Adipose tissue (tissue), 3 donors: ENCODE measurements around the gene OLIG2. TPM values are rescaled to one million over a fixed set of nuclear protein-coding genes. Genes with fewer than 3 reads are reported as not detected.

Source experiments
- H3K27ac ChIP-seq: one replicate; pipeline ENCODE4 v1.5.1; 2013; ENCODE audit warnings: low read depth, low read length
- WGBS, 3 donors: extraction: QIAGEN DNeasy Blood & Tissue Kit; methylation state at CpG; one replicate each; pipeline ENCODE4 v1.1.7; 2013; 5-methylcytosine and 5-hydroxymethylcytosine counted together
- polyA plus RNA-seq, 3 donors: library from polyadenylated mRNA; stranded (reverse); fragments of 200-250 nt; gene quantifications; one replicate each; pipeline ENCODE4 v1.2.3, GENCODE V29; 2013
- donor health status: healthy with polysubstance abuse.
- donor health status: Bipolar disorder and iron deficiency.
- donor health status: healthy.

OLIG2 gene
- polyA plus RNA-seq, 3 donors = not detected

DNA sequence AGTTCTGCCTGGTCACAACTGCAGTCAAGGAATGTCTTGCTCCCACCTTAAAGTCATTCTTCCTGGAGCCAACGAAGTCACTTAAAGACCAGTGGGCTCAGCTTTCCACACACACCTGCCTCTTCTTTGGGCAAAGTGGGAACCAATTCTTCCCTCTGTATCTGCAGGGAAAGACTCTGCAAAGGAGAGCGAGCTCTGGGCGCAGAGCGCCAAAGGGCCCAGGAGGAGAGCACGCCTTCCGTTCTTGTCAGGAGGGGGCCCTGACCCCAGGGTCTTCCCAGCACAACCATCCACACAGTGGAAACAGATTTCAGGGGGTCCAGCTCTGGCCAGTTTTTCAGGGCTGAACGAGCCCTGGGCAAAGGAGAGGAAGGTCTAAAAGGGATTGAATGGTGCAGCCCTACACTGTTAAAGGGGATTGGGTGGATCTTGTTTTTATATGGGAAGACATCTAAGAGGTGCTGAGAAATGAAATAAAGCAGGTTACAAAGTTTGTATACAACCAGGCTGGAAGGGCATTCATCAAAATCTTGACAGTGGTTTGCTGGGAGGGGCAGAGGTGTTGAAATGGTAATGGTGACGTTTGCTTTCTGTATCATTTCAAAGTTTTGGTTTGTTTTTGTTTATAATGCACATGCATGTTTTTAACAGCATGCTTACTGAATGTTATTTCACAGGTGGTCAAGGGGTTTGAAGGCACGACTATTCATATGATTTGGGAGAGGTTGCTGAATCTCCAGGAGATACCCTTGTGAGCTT, 6.8 kb upstream of the OLIG2 start:
- no peak overlapping the region for H3K27ac ChIP-seq
- 13 to 25% (median 21%) methylated on average over 9 of the region's 9 CpGs for WGBS, 3 donors

DNA sequence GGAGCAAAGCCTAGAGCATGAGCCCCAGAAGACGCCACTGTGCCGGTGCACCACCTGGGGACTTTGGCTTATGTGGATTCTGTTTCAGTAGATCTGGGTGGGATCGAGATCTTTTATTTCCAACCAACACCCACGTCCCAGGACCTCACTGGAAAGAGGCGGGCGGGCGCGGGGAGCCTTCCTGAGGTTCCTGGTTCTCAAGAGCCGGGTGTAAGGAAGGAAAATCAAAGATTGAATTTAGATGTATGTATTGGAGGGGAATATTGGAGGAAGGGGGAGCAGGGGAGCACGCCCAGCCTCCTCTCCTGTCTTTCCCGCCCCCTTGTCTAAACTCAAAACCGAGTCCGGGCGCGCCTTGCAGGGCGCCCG, 6.2 kb upstream of the OLIG2 start:
- no peak overlapping the region for H3K27ac ChIP-seq
- 2 to 5% (median 2%) methylated on average over 15 to 17 of the region's 17 CpGs for WGBS, 3 donors

DNA sequence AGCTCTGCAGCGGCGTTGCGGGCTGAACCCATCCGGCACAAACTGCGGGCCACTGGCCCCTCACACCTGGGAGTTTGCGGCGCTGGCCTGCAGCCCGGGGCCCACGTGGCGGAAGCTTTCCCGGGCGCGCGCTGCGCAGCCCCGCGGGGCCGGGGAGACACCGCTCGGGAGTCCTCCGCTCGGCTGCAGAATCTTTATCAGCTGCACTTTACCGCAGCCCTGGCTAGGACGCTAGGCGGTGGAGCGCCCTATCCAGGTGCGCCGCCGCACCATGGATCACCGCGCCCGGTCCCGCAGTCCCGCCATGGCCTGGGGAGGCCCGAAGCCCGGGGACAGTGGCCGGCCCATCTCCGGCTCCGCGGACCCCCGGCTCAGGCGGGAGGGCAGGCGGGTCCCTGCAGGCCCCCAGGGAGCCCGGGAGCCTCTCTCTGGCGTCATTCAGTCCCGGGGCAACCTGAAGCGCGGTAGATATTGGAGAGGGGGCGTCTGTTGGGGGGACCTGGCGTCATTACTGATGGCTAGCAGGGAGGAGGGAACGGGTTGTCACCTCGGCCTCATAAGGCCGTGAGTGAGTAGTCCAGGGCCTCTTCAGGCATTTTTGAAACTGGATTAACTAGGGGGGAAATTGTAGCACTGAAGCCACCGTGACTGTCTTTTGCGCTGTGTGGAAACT, 5.7 kb upstream of the OLIG2 start:
- H3K27ac ChIP-seq = no peak overlapping the region
- 2% methylated on average over 52 to 55 of the region's 55 CpGs for WGBS, 3 donors

DNA sequence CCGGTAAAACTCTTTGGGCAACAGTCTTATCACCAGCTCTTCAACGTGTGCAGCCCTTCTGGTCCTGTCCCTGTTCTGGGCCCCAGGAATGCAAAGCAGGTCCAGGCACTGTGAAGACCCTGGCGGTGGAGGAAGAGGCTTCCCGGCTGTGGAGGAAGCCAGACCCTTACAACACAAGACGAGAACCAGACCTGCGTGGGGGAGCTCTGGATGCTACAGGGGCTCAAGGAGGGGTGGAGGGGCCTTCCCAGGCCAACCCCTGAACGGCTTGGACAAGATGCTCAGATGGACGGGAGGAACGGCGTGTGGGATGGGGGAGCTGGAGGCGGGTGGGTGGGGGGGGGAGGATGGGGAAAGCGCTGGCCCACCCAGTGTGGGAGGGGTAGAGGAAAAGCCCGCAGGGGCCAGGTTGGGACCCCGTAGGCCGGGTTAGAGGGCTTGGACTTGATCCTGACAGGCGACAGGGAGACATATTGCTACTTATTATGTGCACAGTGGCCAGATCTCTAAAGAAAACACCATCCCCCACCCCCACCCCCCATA, 5.1 kb upstream of the OLIG2 start:
- no peak overlapping the region for H3K27ac ChIP-seq
- WGBS, 3 donors = 2 to 4% (median 3%) methylated on average over 12 to 16 of the region's 16 CpGs

DNA sequence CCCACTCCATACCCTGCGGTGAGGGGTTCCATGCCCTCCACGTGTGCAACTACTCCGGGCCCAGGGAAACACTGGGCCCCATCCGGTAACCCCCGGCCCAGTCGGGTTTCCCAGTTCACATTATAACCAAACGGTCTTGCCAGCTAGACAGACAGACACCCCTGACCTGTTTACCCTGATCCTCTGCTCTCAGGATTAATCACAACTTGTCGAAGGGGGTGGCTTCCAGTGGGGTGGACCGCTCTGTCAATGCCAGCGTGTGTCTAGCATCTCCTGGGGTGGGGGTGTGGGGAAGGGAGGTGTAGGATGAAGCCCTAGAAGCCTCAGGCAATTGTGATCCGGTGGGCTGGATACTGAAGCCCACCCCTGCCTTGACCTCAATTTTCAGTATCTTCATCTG, 4.6 kb upstream of the OLIG2 start:
- 9 to 15% (median 11%) methylated on average over 11 of the region's 11 CpGs for WGBS, 3 donors

DNA sequence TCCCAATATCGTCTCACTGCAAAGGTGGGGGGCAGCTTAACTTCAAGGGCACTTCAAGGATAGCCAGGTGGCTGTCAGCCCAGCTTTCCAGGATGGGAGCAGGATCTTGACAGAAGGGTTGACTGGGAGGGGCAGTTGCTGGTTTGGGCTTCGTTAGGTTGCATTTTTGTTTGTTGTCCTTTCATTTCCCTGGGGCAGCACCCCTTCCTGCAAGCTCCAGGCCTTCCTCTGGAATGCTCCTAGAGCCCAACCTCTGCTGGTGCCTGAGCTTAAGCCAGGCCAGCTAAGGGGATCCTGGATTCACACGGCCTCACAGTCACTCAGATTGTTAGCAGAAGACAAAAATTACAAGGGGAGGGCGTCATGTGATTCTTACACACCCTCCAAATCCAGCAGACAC, 4.1 kb upstream of the OLIG2 start:
- WGBS, 3 donors = 11 to 18% (median 11%) methylated on average over 4 of the region's 4 CpGs
- no peak overlapping the region for H3K27ac ChIP-seq

More for the DNA sequence above, 4.6 kb upstream of the OLIG2 start:
- H3K27ac ChIP-seq = no peak overlapping the region

DNA sequence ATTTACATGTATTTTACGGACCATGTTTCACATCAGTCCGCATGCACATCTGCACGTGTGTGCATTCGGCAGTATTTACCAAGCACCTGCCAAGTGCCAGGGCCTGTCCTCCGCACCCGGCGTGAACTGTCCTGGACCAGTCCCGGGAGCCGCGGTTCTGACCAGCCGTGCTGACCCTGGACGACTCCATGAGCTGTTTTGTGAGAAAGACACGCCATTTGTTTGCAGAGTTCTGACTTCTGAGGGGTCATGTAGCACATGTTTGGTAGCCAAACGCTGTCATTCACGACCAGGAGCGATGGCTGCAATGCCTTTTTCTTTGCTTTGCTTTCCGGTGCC, 3.3 kb upstream of the OLIG2 start:
- no peak overlapping the region for H3K27ac ChIP-seq
- WGBS, 3 donors = 6 to 10% (median 8%) methylated on average over 17 of the region's 17 CpGs

DNA sequence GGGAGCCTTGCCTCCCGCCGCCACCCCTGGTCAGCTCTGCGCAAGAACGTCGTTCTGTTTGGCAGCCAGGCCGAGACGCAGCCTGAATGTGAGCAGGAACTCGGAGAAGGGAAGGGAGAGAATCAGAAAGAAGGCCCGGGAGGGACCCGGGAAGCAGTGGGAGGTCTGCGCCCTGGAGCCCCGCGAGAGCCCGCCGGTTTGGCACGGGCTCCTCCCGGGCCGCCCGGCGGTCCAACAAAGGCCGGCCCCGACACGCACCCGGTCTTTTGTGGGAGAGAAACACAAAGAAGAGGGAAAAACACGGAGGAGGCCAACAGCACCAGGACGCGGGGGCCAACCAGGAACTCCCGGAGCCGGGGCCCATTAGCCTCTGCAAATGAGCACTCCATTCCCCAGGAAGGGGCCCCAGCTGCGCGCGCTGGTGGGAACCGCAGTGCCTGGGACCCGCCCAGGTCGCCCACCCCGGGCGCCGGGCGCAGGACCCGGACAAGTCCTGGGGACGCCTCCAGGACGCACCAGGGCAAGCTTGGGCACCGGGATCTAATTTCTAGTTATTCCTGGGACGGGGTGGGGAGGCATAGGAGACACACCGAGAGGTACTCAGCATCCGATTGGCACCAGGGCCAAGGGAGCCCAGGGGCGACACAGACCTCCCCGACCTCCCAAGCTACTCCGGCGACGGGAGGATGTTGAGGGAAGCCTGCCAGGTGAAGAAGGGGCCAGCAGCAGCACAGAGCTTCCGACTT, 2.7 kb upstream of the OLIG2 start:
- 1 to 2% (median 1%) methylated on average over 48 to 52 of the region's 52 CpGs for WGBS, 3 donors
- H3K27ac ChIP-seq = no peak overlapping the region

DNA sequence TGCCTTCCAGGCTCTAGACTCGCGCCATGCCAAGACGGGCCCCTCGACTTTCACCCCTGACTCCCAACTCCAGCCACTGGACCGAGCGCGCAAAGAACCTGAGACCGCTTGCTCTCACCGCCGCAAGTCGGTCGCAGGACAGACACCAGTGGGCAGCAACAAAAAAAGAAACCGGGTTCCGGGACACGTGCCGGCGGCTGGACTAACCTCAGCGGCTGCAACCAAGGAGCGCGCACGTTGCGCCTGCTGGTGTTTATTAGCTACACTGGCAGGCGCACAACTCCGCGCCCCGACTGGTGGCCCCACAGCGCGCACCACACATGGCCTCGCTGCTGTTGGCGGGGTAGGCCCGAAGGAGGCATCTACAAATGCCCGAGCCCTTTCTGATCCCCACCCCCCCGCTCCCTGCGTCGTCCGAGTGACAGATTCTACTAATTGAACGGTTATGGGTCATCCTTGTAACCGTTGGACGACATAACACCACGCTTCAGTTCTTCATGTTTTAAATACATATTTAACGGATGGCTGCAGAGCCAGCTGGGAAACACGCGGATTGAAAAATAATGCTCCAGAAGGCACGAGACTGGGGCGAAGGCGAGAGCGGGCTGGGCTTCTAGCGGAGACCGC, 2.0 kb upstream of the OLIG2 start:
- WGBS, 3 donors = 2 to 4% (median 4%) methylated on average over 45 to 49 of the region's 49 CpGs
- no peak overlapping the region for H3K27ac ChIP-seq

DNA sequence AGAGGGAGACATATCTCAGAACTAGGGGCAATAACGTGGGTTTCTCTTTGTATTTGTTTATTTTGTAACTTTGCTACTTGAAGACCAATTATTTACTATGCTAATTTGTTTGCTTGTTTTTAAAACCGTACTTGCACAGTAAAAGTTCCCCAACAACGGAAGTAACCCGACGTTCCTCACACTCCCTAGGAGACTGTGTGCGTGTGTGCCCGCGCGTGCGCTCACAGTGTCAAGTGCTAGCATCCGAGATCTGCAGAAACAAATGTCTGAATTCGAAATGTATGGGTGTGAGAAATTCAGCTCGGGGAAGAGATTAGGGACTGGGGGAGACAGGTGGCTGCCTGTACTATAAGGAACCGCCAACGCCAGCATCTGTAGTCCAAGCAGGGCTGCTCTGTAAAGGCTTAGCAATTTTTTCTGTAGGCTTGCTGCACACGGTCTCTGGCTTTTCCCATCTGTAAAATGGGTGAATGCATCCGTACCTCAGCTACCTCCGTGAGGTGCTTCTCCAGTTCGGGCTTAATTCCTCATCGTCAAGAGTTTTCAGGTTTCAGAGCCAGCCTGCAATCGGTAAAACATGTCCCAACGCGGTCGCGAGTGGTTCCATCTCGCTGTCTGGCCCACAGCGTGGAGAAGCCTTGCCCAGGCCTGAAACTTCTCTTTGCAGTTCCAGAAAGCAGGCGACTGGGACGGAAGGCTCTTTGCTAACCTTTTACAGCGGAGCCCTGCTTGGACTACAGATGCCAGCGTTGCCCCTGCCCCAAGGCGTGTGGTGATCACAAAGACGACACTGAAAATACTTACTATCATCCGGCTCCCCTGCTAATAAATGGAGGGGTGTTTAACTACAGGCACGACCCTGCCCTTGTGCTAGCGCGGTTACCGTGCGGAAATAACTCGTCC, 1.3 kb upstream of the OLIG2 start:
- no peak overlapping the region for H3K27ac ChIP-seq
- WGBS, 3 donors = 4 to 8% (median 7%) methylated on average over 40 of the region's 40 CpGs

DNA sequence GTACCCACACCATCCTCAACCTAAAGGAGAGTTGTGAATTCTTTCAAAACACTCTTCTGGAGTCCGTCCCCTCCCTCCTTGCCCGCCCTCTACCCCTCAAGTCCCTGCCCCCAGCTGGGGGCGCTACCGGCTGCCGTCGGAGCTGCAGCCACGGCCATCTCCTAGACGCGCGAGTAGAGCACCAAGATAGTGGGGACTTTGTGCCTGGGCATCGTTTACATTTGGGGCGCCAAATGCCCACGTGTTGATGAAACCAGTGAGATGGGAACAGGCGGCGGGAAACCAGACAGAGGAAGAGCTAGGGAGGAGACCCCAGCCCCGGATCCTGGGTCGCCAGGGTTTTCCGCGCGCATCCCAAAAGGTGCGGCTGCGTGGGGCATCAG, 638 bp upstream of the OLIG2 start:
- WGBS, 3 donors = 3 to 8% (median 5%) methylated on average over 22 of the region's 22 CpGs

DNA sequence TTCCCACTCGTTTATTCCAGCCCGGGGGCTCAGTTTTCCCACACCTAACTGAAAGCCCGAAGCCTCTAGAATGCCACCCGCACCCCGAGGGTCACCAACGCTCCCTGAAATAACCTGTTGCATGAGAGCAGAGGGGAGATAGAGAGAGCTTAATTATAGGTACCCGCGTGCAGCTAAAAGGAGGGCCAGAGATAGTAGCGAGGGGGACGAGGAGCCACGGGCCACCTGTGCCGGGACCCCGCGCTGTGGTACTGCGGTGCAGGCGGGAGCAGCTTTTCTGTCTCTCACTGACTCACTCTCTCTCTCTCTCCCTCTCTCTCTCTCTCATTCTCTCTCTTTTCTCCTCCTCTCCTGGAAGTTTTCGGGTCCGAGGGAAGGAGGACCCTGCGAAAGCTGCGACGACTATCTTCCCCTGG, 716 bp downstream of the OLIG2 start:
- 2 to 6% (median 5%) methylated on average over 21 of the region's 21 CpGs for WGBS, 3 donors
- no peak overlapping the region for H3K27ac ChIP-seq

More for the DNA sequence above, 638 bp upstream of the OLIG2 start:
- H3K27ac ChIP-seq = no peak overlapping the region

DNA sequence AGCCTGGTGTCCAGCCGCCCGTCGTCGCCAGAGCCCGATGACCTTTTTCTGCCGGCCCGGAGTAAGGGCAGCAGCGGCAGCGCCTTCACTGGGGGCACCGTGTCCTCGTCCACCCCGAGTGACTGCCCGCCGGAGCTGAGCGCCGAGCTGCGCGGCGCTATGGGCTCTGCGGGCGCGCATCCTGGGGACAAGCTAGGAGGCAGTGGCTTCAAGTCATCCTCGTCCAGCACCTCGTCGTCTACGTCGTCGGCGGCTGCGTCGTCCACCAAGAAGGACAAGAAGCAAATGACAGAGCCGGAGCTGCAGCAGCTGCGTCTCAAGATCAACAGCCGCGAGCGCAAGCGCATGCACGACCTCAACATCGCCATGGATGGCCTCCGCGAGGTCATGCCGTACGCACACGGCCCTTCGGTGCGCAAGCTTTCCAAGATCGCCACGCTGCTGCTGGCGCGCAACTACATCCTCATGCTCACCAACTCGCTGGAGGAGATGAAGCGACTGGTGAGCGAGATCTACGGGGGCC, 1.2 kb downstream of the OLIG2 start:
- 2 to 4% (median 4%) methylated on average over 54 of the region's 54 CpGs for WGBS, 3 donors
- H3K27ac ChIP-seq = no peak overlapping the region

DNA sequence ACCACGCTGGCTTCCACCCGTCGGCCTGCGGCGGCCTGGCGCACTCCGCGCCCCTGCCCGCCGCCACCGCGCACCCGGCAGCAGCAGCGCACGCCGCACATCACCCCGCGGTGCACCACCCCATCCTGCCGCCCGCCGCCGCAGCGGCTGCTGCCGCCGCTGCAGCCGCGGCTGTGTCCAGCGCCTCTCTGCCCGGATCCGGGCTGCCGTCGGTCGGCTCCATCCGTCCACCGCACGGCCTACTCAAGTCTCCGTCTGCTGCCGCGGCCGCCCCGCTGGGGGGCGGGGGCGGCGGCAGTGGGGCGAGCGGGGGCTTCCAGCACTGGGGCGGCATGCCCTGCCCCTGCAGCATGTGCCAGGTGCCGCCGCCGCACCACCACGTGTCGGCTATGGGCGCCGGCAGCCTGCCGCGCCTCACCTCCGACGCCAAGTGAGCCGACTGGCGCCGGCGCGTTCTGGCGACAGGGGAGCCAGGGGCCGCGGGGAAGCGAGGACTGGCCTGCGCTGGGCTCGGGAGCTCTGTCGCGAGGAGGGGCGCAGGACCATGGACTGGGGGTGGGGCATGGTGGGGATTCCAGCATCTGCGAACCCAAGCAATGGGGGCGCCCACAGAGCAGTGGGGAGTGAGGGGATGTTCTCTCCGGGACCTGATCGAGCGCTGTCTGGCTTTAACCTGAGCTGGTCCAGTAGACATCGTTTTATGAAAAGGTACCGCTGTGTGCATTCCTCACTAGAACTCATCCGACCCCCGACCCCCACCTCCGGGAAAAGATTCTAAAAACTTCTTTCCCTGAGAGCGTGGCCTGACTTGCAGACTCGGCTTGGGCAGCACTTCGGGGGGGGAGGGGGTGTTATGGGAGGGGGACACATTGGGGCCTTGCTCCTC, 1.9 kb downstream of the OLIG2 start:
- WGBS, 3 donors = 2 to 4% (median 4%) methylated on average over 61 to 85 of the region's 85 CpGs
- no peak overlapping the region for H3K27ac ChIP-seq

DNA sequence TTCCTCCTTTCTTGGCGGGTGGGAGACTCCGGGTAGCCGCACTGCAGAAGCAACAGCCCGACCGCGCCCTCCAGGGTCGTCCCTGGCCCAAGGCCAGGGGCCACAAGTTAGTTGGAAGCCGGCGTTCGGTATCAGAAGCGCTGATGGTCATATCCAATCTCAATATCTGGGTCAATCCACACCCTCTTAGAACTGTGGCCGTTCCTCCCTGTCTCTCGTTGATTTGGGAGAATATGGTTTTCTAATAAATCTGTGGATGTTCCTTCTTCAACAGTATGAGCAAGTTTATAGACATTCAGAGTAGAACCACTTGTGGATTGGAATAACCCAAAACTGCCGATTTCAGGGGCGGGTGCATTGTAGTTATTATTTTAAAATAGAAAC, 2.5 kb downstream of the OLIG2 start:
- 3 to 4% (median 3%) methylated on average over 15 of the region's 15 CpGs for WGBS, 3 donors

DNA sequence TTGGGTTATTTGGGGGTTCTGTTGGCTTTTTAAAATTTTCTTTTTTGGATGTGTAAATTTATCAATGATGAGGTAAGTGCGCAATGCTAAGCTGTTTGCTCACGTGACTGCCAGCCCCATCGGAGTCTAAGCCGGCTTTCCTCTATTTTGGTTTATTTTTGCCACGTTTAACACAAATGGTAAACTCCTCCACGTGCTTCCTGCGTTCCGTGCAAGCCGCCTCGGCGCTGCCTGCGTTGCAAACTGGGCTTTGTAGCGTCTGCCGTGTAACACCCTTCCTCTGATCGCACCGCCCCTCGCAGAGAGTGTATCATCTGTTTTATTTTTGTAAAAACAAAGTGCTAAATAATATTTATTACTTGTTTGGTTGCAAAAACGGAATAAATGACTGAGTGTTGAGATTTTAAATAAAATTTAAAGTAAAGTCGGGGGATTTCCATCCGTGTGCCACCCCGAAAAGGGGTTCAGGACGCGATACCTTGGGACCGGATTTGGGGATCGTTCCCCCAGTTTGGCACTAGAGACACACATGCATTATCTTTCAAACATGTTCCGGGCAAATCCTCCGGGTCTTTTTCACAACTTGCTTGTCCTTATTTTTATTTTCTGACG, 3.1 kb downstream of the OLIG2 start:
- WGBS, 3 donors = 3 to 5% (median 3%) methylated on average over 28 of the region's 28 CpGs
- no peak overlapping the region for H3K27ac ChIP-seq

More for the DNA sequence above, 2.5 kb downstream of the OLIG2 start:
- H3K27ac ChIP-seq = no peak overlapping the region
